WTC11 (cell line): ENCODE data around the gene ALDH3B1. TPM values are rescaled to one million over a fixed set of nuclear protein-coding genes. Genes with fewer than 3 reads are reported as not detected.

Source experiments
- ATAC-seq: fragments of 200-7000 bp; cut with Tn5 transposase; 2 replicates; pipeline ENCODE4 v1.10.0; 2021; ENCODE audit warnings: mild to moderate bottlenecking, moderate library complexity
- CTCF ChIA-PET: fragments of 300-600 bp; sonication (Branson Sonifier 250); formaldehyde crosslinking; loops from one replicate; lab custom pipeline; 2021; ENCODE audit warnings: antibody characterized with exemption; lab: Charles Lee
- POLR2A ChIA-PET: fragments of 350-600 bp; sonication (Branson Sonifier 250); formaldehyde crosslinking; loops from one replicate; lab custom pipeline; 2021; ENCODE audit warnings: antibody characterized with exemption; lab: Charles Lee
- DNase-seq: peaks from one replicate; pipeline ENCODE4 v3.0.0; 2021; ENCODE audit warnings: low spot score
- H3K27ac Mint-ChIP-seq: 2 replicates; pipeline ENCODE4 v1.8.0; 2021; ENCODE audit warnings: mixed read lengths
- H3K27me3 Mint-ChIP-seq: 2 replicates; pipeline ENCODE4 v1.8.0; 2021; ENCODE audit warnings: low read depth, mild to moderate bottlenecking, moderate library complexity, mixed read lengths
- H3K36me3 Mint-ChIP-seq: 2 replicates; pipeline ENCODE4 v1.8.0; 2021; ENCODE audit warnings: mixed read lengths
- H3K4me1 Mint-ChIP-seq: 2 replicates; pipeline ENCODE4 v1.8.0; 2022; ENCODE audit warnings: mixed read lengths
- H3K4me3 Mint-ChIP-seq: 2 replicates; pipeline ENCODE4 v1.8.0; 2021; ENCODE audit warnings: mild to moderate bottlenecking, moderate library complexity, mixed read lengths
- H3K9me3 Mint-ChIP-seq: 2 replicates; pipeline ENCODE4 v1.8.0; 2021; ENCODE audit warnings: mixed read lengths
- ATF1 ChIP-seq: sonication (generic); formaldehyde crosslinking; IDR thresholded peaks from 2 replicates; pipeline ENCODE4 v1.8.1; 2023; ENCODE audit warnings: mild to moderate bottlenecking, moderate library complexity, missing genetic modification reagents
- CREM ChIP-seq: sonication (generic); formaldehyde crosslinking; IDR thresholded peaks from 2 replicates; pipeline ENCODE4 v1.8.1; 2022; ENCODE audit warnings: mild to moderate bottlenecking, missing genetic modification reagents, moderate library complexity
- E2F4 ChIP-seq: sonication (generic); formaldehyde crosslinking; IDR thresholded peaks from 2 replicates; pipeline ENCODE4 v1.8.1; 2022; ENCODE audit warnings: low read depth, mild to moderate bottlenecking, moderate library complexity, missing genetic modification reagents, borderline replicate concordance
- E2F5 ChIP-seq: sonication (generic); formaldehyde crosslinking; IDR thresholded peaks from 2 replicates; pipeline ENCODE4 v1.8.1; 2022; ENCODE audit warnings: mild to moderate bottlenecking, moderate library complexity, missing genetic modification reagents
- ELF4 ChIP-seq: sonication (generic); formaldehyde crosslinking; IDR thresholded peaks from 2 replicates; pipeline ENCODE4 v1.8.1; 2022; ENCODE audit warnings: low read depth, mild to moderate bottlenecking, moderate library complexity, missing genetic modification reagents
- EMX1 ChIP-seq: fragments of 250-450 bp; sonication (Bioruptor Pico); IDR thresholded peaks from 2 replicates; pipeline ENCODE4 v1.8.0; 2021; ENCODE audit warnings: mild to moderate bottlenecking
- ETV6 ChIP-seq: sonication (generic); formaldehyde crosslinking; IDR thresholded peaks from 2 replicates; pipeline ENCODE4 v1.8.1; 2022; ENCODE audit warnings: mild to moderate bottlenecking, missing genetic modification reagents
- GRHL2 ChIP-seq: fragments of 250-450 bp; sonication (Bioruptor Pico); IDR thresholded peaks from 2 replicates; pipeline ENCODE4 v1.8.0; 2022; ENCODE audit warnings: mild to moderate bottlenecking, moderate library complexity; ENCODE audit not compliant: insufficient replicate concordance, severe bottlenecking
- GTF2I ChIP-seq: fragments of 250-450 bp; sonication (Bioruptor Pico); conservative IDR thresholded peaks from 2 replicates; pipeline ENCODE4 v1.4.0; 2021; ENCODE audit warnings: mild to moderate bottlenecking
- HMGA2 ChIP-seq: fragments of 250-450 bp; sonication (Bioruptor Pico); IDR thresholded peaks from 2 replicates; pipeline ENCODE4 v1.4.0; 2021; ENCODE audit warnings: mild to moderate bottlenecking, moderate library complexity
- HMGXB4 ChIP-seq: sonication (generic); formaldehyde crosslinking; IDR thresholded peaks from 2 replicates; pipeline ENCODE4 v1.8.1; 2023; ENCODE audit warnings: mild to moderate bottlenecking, moderate library complexity, missing genetic modification reagents
- IRF2 ChIP-seq: sonication (generic); formaldehyde crosslinking; IDR thresholded peaks from 2 replicates; pipeline ENCODE4 v1.8.0; 2022; ENCODE audit warnings: low read depth, missing genetic modification reagents, borderline replicate concordance
- KAT7 ChIP-seq: sonication (generic); formaldehyde crosslinking; IDR thresholded peaks from 2 replicates; pipeline ENCODE4 v1.8.1; 2023; ENCODE audit warnings: missing genetic modification reagents, mild to moderate bottlenecking, borderline replicate concordance
- NR1H2 ChIP-seq: sonication (generic); formaldehyde crosslinking; IDR thresholded peaks from 2 replicates; pipeline ENCODE4 v1.9.0; 2021; ENCODE audit warnings: mild to moderate bottlenecking, moderate library complexity, missing genetic modification reagents
- PREB ChIP-seq: sonication (generic); formaldehyde crosslinking; IDR thresholded peaks from 2 replicates; pipeline ENCODE4 v1.8.1; 2022; ENCODE audit warnings: mild to moderate bottlenecking, missing genetic modification reagents, moderate library complexity, borderline replicate concordance
- RORB ChIP-seq: fragments of 250-450 bp; sonication (Bioruptor Pico); IDR thresholded peaks from 2 replicates; pipeline ENCODE4 v1.9.0; 2021; ENCODE audit warnings: mild to moderate bottlenecking
- SMAD4 ChIP-seq: sonication (generic); formaldehyde crosslinking; IDR thresholded peaks from 2 replicates; pipeline ENCODE4 v1.8.0; 2022; ENCODE audit warnings: mild to moderate bottlenecking, missing genetic modification reagents
- TEAD4 ChIP-seq: sonication (generic); formaldehyde crosslinking; IDR thresholded peaks from 2 replicates; pipeline ENCODE4 v1.8.0; 2022; ENCODE audit warnings: mild to moderate bottlenecking, missing genetic modification reagents
- ZNF232 ChIP-seq: sonication (generic); formaldehyde crosslinking; IDR thresholded peaks from 2 replicates; pipeline ENCODE4 v1.8.0; 2022; ENCODE audit warnings: mild to moderate bottlenecking, missing genetic modification reagents
- ZNF425 ChIP-seq: fragments of 250-450 bp; sonication (Bioruptor Pico); conservative IDR thresholded peaks from 2 replicates; pipeline ENCODE4 v1.9.0; 2021; ENCODE audit warnings: mild to moderate bottlenecking
- ZNF532 ChIP-seq: fragments of 250-450 bp; sonication (Bioruptor Pico); IDR thresholded peaks from 2 replicates; pipeline ENCODE4 v1.9.0; 2021; ENCODE audit warnings: mild to moderate bottlenecking, borderline replicate concordance
- total RNA-seq: library from RNA; stranded (reverse); gene quantifications from 3 replicates; pipeline ENCODE4 v1.2.3, GENCODE V29; 2021

Gene ALDH3B1
- total RNA-seq, 1 experiment from 2014 or later = 0.46 TPM

GRCh38 chr11:68071281-68072048 lies 61.3 kb downstream of the ALDH3B1 start:
- H3K36me3 Mint-ChIP-seq = peaks cover 69% of the 10 kb centered on the region
- H3K4me1 Mint-ChIP-seq = no peaks in the 10 kb centered on the region
- ATAC-seq (no peak), DNase-seq (no peak)
- TF ChIP-seq IRF2 (CRISPR knock-in tag) = no peak
- TF ChIP-seq HMGXB4 (CRISPR knock-in tag) = no peak
- TF ChIP-seq ZNF232 = no peak
- TF ChIP-seq HMGA2 (CRISPR knock-in tag) = no peak
- TF ChIP-seq SMAD4 = no peak
- no peak for TF ChIP-seq TEAD4 (CRISPR knock-in tag)
- no peak for TF ChIP-seq GTF2I (CRISPR knock-in tag)
- no peak for TF ChIP-seq PREB (CRISPR knock-in tag)
- no peak for TF ChIP-seq ZNF425 (CRISPR knock-in tag)
- no peak for TF ChIP-seq EMX1 (CRISPR knock-in tag)
- TF ChIP-seq ELF4 (CRISPR knock-in tag) = no peak
- H3K4me3 Mint-ChIP-seq = no peak overlapping the region
- H3K9me3 Mint-ChIP-seq = no peaks in the 10 kb centered on the region
- no peak overlapping the region for H3K27ac Mint-ChIP-seq
- H3K27me3 Mint-ChIP-seq = no peaks in the 10 kb centered on the region
- POLR2A ChIA-PET = no interaction called here
- CTCF ChIA-PET = no interaction called here

- POLR2A ChIA-PET = no interaction called here
- Mint-ChIP-seq H3K9me3 (no peaks in the 10 kb centered on the region), H3K4me1 (peaks cover 3% of the 10 kb centered on the region; the same call in 1 of the 2 replicates), H3K27ac (no peak overlapping the region), H3K27me3 (no peaks in the 10 kb centered on the region), H3K36me3 (peaks cover 45% of the 10 kb centered on the region), H3K4me3 (no peak overlapping the region)
- ATAC-seq = no peak
- CTCF ChIA-PET = no interaction called here
- DNase-seq = no peak
- TF ChIP-seq NR1H2 (CRISPR knock-in tag) = no peak
- TF ChIP-seq RORB = no peak
- no peak for TF ChIP-seq ETV6 (CRISPR knock-in tag)
- no peak for TF ChIP-seq ATF1 (CRISPR knock-in tag)
- no peak for TF ChIP-seq EMX1 (CRISPR knock-in tag)
- no peak for TF ChIP-seq KAT7 (CRISPR knock-in tag)
- no peak for TF ChIP-seq CREM (CRISPR knock-in tag)
- no peak for TF ChIP-seq E2F5 (CRISPR knock-in tag)
- no peak for TF ChIP-seq GRHL2 (CRISPR knock-in tag)
- no peak for TF ChIP-seq ZNF532
- no peak for TF ChIP-seq E2F4
These were observed 64.6 kb downstream of the ALDH3B1 start for GRCh38 chr11:68074584-68075352.
